Measurements from ENCODE around the gene KPNA3. TPM values are rescaled to one million over a fixed set of nuclear protein-coding genes. Genes with fewer than 3 reads are reported as not detected.
"Not testable (repeated sequence)": the region's sequence is repeated elsewhere in the genome, so short reads cannot be mapped to it uniquely, and the experiment has no call there.

Gene KPNA3
- total RNA-seq, 2 donors from 2014 or later, result 19.1 to 25.1 TPM

- no peak for ATAC-seq
- peaks cover 18% of the 10 kb centered on the region for H3K36me3 Mint-ChIP-seq (ENCODE audit: low read depth)
- peak overlapping the region; percentile 90 for H3K4me3 Mint-ChIP-seq
- no peaks in the 10 kb centered on the region for H3K9me3 ChIP-seq (ENCODE audit: control insufficient read depth, low read length, poor library complexity, severe bottlenecking)
- peaks cover 10% of the 10 kb centered on the region for H3K27me3 Mint-ChIP-seq
- no peak for DNase-seq
- H3K27ac Mint-ChIP-seq, result peak overlapping the region; percentile 56
- H3K4me1 Mint-ChIP-seq, result peaks cover 39% of the 10 kb centered on the region
Observed at GRCh38 chr13:49791315-49791710, 1.2 kb downstream of the KPNA3 start.

GRCh38 chr13:49789968-49790367, 2.5 kb downstream of the KPNA3 start:
- peak overlapping the region; percentile 90 for H3K27ac Mint-ChIP-seq
- H3K4me1 Mint-ChIP-seq, result peaks cover 47% of the 10 kb centered on the region
- no peak for DNase-seq

GRCh38 chr13:49786401-49787008, 6.0 kb downstream of the KPNA3 start:
- no peak for ATAC-seq
- no peak for DNase-seq
- Mint-ChIP-seq H3K27me3 (no peaks in the 10 kb centered on the region), H3K4me3 (peak overlapping the region; percentile 49), H3K36me3 (ENCODE audit: low read depth) (peaks cover 17% of the 10 kb centered on the region), H3K4me1 (peaks cover 50% of the 10 kb centered on the region), H3K27ac (no peak overlapping the region)
- no peaks in the 10 kb centered on the region for H3K9me3 ChIP-seq (ENCODE audit: control insufficient read depth, low read length, poor library complexity, severe bottlenecking)

More at GRCh38 chr13:49789968-49790367, 2.5 kb downstream of the KPNA3 start:
- H3K9me3 ChIP-seq (ENCODE audit: control insufficient read depth, low read length, poor library complexity, severe bottlenecking), result no peaks in the 10 kb centered on the region
- Mint-ChIP-seq H3K36me3 (ENCODE audit: low read depth) (peaks cover 17% of the 10 kb centered on the region), H3K4me3 (no peak overlapping the region), H3K27me3 (no peaks in the 10 kb centered on the region)
- no peak for ATAC-seq

GRCh38 chr13:49784886-49785570, 7.5 kb downstream of the KPNA3 start:
- Mint-ChIP-seq H3K27ac (peak overlapping the region; percentile 65), H3K36me3 (ENCODE audit: low read depth) (peaks cover 19% of the 10 kb centered on the region), H3K27me3 (no peaks in the 10 kb centered on the region), H3K4me3 (no peak overlapping the region), H3K4me1 (peaks cover 48% of the 10 kb centered on the region)
- no peak for ATAC-seq
- no peak for DNase-seq
- no peaks in the 10 kb centered on the region for H3K9me3 ChIP-seq (ENCODE audit: control insufficient read depth, low read length, poor library complexity, severe bottlenecking)

GRCh38 chr13:49783865-49784264, 8.6 kb downstream of the KPNA3 start:
- no peak for ATAC-seq
- H3K36me3 Mint-ChIP-seq (ENCODE audit: low read depth), result peaks cover 12% of the 10 kb centered on the region
- no peaks in the 10 kb centered on the region for H3K27me3 Mint-ChIP-seq
- H3K4me1 Mint-ChIP-seq, result peaks cover 47% of the 10 kb centered on the region
- H3K9me3 ChIP-seq (ENCODE audit: control insufficient read depth, low read length, poor library complexity, severe bottlenecking), result no peaks in the 10 kb centered on the region
- no peak overlapping the region for H3K27ac Mint-ChIP-seq
- DNase-seq, result no peak
- H3K4me3 Mint-ChIP-seq, result no peak overlapping the region

GRCh38 chr13:49782784-49783183, 9.7 kb downstream of the KPNA3 start:
- H3K9me3 ChIP-seq (ENCODE audit: control insufficient read depth, low read length, poor library complexity, severe bottlenecking), result no peaks in the 10 kb centered on the region
- H3K27me3 Mint-ChIP-seq, result no peaks in the 10 kb centered on the region
- DNase-seq, result no peak
- H3K27ac Mint-ChIP-seq, result no peak overlapping the region
- no peak for ATAC-seq
- H3K4me3 Mint-ChIP-seq, result no peak overlapping the region
- peaks cover 10% of the 10 kb centered on the region for H3K36me3 Mint-ChIP-seq (ENCODE audit: low read depth)
- H3K4me1 Mint-ChIP-seq, result peaks cover 50% of the 10 kb centered on the region

GRCh38 chr13:49781806-49782205, 10.7 kb downstream of the KPNA3 start:
- no peaks in the 10 kb centered on the region for H3K9me3 ChIP-seq (ENCODE audit: control insufficient read depth, low read length, poor library complexity, severe bottlenecking)
- H3K4me3 Mint-ChIP-seq, result no peak overlapping the region
- H3K4me1 Mint-ChIP-seq, result peaks cover 52% of the 10 kb centered on the region
- no peak overlapping the region for H3K27ac Mint-ChIP-seq
- ATAC-seq (no peak), DNase-seq (no peak)
- H3K27me3 Mint-ChIP-seq, result no peaks in the 10 kb centered on the region
- H3K36me3 Mint-ChIP-seq (ENCODE audit: low read depth), result peaks cover 8% of the 10 kb centered on the region

GRCh38 chr13:49779721-49780120, 12.8 kb downstream of the KPNA3 start:
- no peaks in the 10 kb centered on the region for H3K27me3 Mint-ChIP-seq
- H3K27ac Mint-ChIP-seq, result no peak overlapping the region
- ATAC-seq (no peak), DNase-seq (no peak)
- H3K4me1 Mint-ChIP-seq, result peaks cover 49% of the 10 kb centered on the region
- H3K36me3 Mint-ChIP-seq (ENCODE audit: low read depth), result peaks cover 2% of the 10 kb centered on the region
- no peaks in the 10 kb centered on the region for H3K9me3 ChIP-seq (ENCODE audit: control insufficient read depth, low read length, poor library complexity, severe bottlenecking)
- peak overlapping the region; percentile 19 for H3K4me3 Mint-ChIP-seq

- ATAC-seq (peak; percentile 39), DNase-seq (no peak)
- Mint-ChIP-seq H3K36me3 (ENCODE audit: low read depth) (peaks cover 2% of the 10 kb centered on the region), H3K4me3 (peak overlapping the region; percentile 21), H3K27ac (no peak overlapping the region), H3K4me1 (peaks cover 46% of the 10 kb centered on the region), H3K27me3 (no peaks in the 10 kb centered on the region)
- H3K9me3 ChIP-seq (ENCODE audit: control insufficient read depth, low read length, poor library complexity, severe bottlenecking), result no peaks in the 10 kb centered on the region
Observed at GRCh38 chr13:49777746-49778614, 14.5 kb downstream of the KPNA3 start.

- no peak overlapping the region for H3K4me3 Mint-ChIP-seq
- no peak overlapping the region for H3K27ac Mint-ChIP-seq
- DNase-seq (no peak), ATAC-seq (no peak)
- peaks cover 2% of the 10 kb centered on the region for H3K36me3 Mint-ChIP-seq (ENCODE audit: low read depth)
- no peaks in the 10 kb centered on the region for H3K27me3 Mint-ChIP-seq
- no peaks in the 10 kb centered on the region for H3K9me3 ChIP-seq (ENCODE audit: control insufficient read depth, low read length, poor library complexity, severe bottlenecking)
- peaks cover 44% of the 10 kb centered on the region for H3K4me1 Mint-ChIP-seq
Observed at GRCh38 chr13:49776871-49777270, 15.6 kb downstream of the KPNA3 start.

- H3K4me1 Mint-ChIP-seq, result peaks cover 36% of the 10 kb centered on the region
- DNase-seq (no peak), ATAC-seq (no peak)
- no peaks in the 10 kb centered on the region for H3K36me3 Mint-ChIP-seq (ENCODE audit: low read depth)
- no peaks in the 10 kb centered on the region for H3K27me3 Mint-ChIP-seq
- H3K27ac Mint-ChIP-seq, result no peak overlapping the region
- H3K9me3 ChIP-seq (ENCODE audit: control insufficient read depth, low read length, poor library complexity, severe bottlenecking), result no peaks in the 10 kb centered on the region
- no peak overlapping the region for H3K4me3 Mint-ChIP-seq
Observed at GRCh38 chr13:49774376-49775005, 18.0 kb downstream of the KPNA3 start.

- no peak for DNase-seq
- Mint-ChIP-seq H3K4me3 (no peak overlapping the region), H3K4me1 (peaks cover 39% of the 10 kb centered on the region), H3K27me3 (no peaks in the 10 kb centered on the region), H3K36me3 (ENCODE audit: low read depth) (no peaks in the 10 kb centered on the region), H3K27ac (no peak overlapping the region)
- ATAC-seq, result no peak
- no peaks in the 10 kb centered on the region for H3K9me3 ChIP-seq (ENCODE audit: control insufficient read depth, low read length, poor library complexity, severe bottlenecking)
Observed at GRCh38 chr13:49772828-49773227, 19.7 kb downstream of the KPNA3 start.

GRCh38 chr13:49761811-49762210, 30.7 kb downstream of the KPNA3 start:
- not testable (repeated sequence) for H3K27me3 Mint-ChIP-seq; H3K9me3 ChIP-seq (ENCODE audit: control insufficient read depth, low read length, poor library complexity, severe bottlenecking); ATAC-seq; H3K4me3 Mint-ChIP-seq; DNase-seq; H3K27ac Mint-ChIP-seq; H3K36me3 Mint-ChIP-seq (ENCODE audit: low read depth)
- H3K4me1 Mint-ChIP-seq, result peaks cover 37% of the 10 kb centered on the region

Measured in T-helper 17 cell (primary cell).